Caco-2 (cell line): ENCODE results near the gene MAP3K15. TPM values are rescaled to one million over a fixed set of nuclear protein-coding genes. Genes with fewer than 3 reads are reported as not detected.
"Not testable (repeated sequence)": the region's sequence is repeated elsewhere in the genome, so short reads cannot be mapped to it uniquely, and the experiment has no call there.

Experiments
- BruUV-seq: library from RNA; stranded (reverse); fragments of 400-500 nt; replicated peaks from 2 replicates; lab custom pipeline; 2021; lab: Mats Ljungman, UMichigan
- CTCF ChIA-PET: fragments of 300-600 bp; sonication (Branson Sonifier 250); formaldehyde crosslinking; loops from one replicate; lab custom pipeline; 2022; ENCODE audit warnings: antibody characterized with exemption; lab: Charles Lee
- POLR2A ChIA-PET: fragments of 300-600 bp; sonication (Branson Sonifier 250); formaldehyde crosslinking; loops from one replicate; lab custom pipeline; 2022; ENCODE audit warnings: antibody characterized with exemption; lab: Charles Lee
- DNase-seq, 2 experiments: peaks; one replicate each; pipeline versions ENCODE4 v3.0.0 to v3.0.0-alpha.2; 2020 to 2022
- H3K27me3 ChIP-seq: replicated peaks from 2 replicates; pipeline ENCODE4 v1.6.0; 2011; ENCODE audit warnings: low read length; ENCODE audit not compliant: control insufficient read depth, insufficient read depth
- H3K36me3 ChIP-seq: 2 replicates; pipeline ENCODE4 v1.5.1; 2011; ENCODE audit warnings: low read length; ENCODE audit not compliant: control insufficient read depth, insufficient read depth
- H3K4me1 ChIP-seq: fragments of 250-450 bp; sonication (Bioruptor Pico); 2 replicates; pipeline ENCODE4 v1.5.1; 2020; ENCODE audit warnings: mild to moderate bottlenecking
- H3K4me3 ChIP-seq: 2 replicates; pipeline ENCODE4 v1.5.1; 2011; ENCODE audit warnings: low read depth, mild to moderate bottlenecking, control low read depth, low read length
- H3K9me3 ChIP-seq: fragments of 250-450 bp; sonication (Bioruptor Pico); 2 replicates; pipeline ENCODE4 v1.5.1; 2020; ENCODE audit warnings: mild to moderate bottlenecking, moderate library complexity
- H3K27ac Mint-ChIP-seq: one replicate; pipeline ENCODE4 v1.8.0; 2022; ENCODE audit warnings: mixed read lengths; ENCODE audit not compliant: unreplicated experiment
- H3K27me3 Mint-ChIP-seq: one replicate; pipeline ENCODE4 v1.8.0; 2022; ENCODE audit warnings: mixed read lengths; ENCODE audit not compliant: insufficient read depth, unreplicated experiment
- H3K36me3 Mint-ChIP-seq: one replicate; pipeline ENCODE4 v1.8.0; 2022; ENCODE audit warnings: mild to moderate bottlenecking, mixed read lengths; ENCODE audit not compliant: insufficient read depth, unreplicated experiment
- H3K4me1 Mint-ChIP-seq: one replicate; pipeline ENCODE4 v1.8.0; 2022; ENCODE audit warnings: low read depth, mixed read lengths; ENCODE audit not compliant: unreplicated experiment
- H3K4me3 Mint-ChIP-seq: one replicate; pipeline ENCODE4 v1.8.0; 2022; ENCODE audit warnings: mild to moderate bottlenecking, moderate library complexity, mixed read lengths; ENCODE audit not compliant: unreplicated experiment
- H3K9me3 Mint-ChIP-seq: one replicate; pipeline ENCODE4 v1.8.0; 2022; ENCODE audit warnings: mixed read lengths; ENCODE audit not compliant: unreplicated experiment
- intact Hi-C: fragments of 100-400 bp; cut with micrococcal nuclease; formaldehyde crosslinking; loops from one replicate; pipeline ENCODE4 v1.10.0; 2022; ENCODE audit not compliant: unreplicated experiment
- total RNA-seq: library from RNA; stranded (reverse); gene quantifications from 2 replicates; pipeline ENCODE4 v1.2.3, GENCODE V29; 2022
- TF ChIP-seq, protein P1 (sequence below), 2 experiments: fragments of 200-600 bp in 1 of 2; IDR thresholded peaks; 1 replicate in 1 of 2; 2 replicates in 1 of 2; pipeline versions ENCODE4 v1.5.1 to v1.8.0; 2011 to 2022; ENCODE audit warnings: antibody characterized with exemption in 1 of 2, control low read depth in 1 of 2, inconsistent platforms in 1 of 2, low read depth in 1 of 2, low read length in 1 of 2, mild to moderate bottlenecking in 1 of 2, moderate library complexity in 1 of 2; ENCODE audit not compliant: insufficient read depth in 1 of 2, severe bottlenecking in 1 of 2, unreplicated experiment in 1 of 2

Gene MAP3K15
- total RNA-seq, 1 experiment from 2014 or later, result 1.3 TPM

DNA sequence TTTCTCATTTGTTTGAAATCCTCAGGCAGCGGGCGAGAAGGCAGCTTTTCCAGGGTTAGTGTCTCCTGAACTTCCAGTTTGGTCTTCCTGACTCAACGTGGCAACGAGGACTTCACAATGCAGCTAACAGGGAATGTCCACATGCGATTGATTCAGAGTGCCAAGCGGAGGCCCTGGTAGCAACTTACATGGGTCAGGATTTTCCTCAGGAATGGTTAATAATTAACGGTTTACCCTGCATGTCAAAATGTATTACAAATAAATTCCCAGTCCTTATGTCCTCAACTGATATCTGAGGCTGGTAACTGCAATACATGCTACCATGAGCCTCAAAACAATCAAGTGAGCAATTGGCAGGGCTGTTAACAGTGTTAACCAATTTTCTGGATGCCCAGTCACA lies 67.2 kb downstream of the MAP3K15 start:
- Histone ChIP-seq H3K9me3 (no peaks in the 10 kb centered on the region), H3K4me3 (no peak overlapping the region), H3K27me3 (no peaks in the 10 kb centered on the region), H3K36me3 (no peaks in the 10 kb centered on the region), H3K4me1 (no peaks in the 10 kb centered on the region; the same call in 1 of the 2 replicates)
- no peaks in the 10 kb centered on the region for H3K27me3 Mint-ChIP-seq
- no peak overlapping the region for H3K27ac Mint-ChIP-seq
- H3K36me3 Mint-ChIP-seq, result no peaks in the 10 kb centered on the region
- no peak overlapping the region for H3K4me3 Mint-ChIP-seq
- no peaks in the 10 kb centered on the region for H3K9me3 Mint-ChIP-seq
- peaks cover 11% of the 10 kb centered on the region for H3K4me1 Mint-ChIP-seq
- POLR2A ChIA-PET, result no interaction called here
- CTCF ChIA-PET, result no interaction called here
- TF ChIP-seq, protein P1, sequence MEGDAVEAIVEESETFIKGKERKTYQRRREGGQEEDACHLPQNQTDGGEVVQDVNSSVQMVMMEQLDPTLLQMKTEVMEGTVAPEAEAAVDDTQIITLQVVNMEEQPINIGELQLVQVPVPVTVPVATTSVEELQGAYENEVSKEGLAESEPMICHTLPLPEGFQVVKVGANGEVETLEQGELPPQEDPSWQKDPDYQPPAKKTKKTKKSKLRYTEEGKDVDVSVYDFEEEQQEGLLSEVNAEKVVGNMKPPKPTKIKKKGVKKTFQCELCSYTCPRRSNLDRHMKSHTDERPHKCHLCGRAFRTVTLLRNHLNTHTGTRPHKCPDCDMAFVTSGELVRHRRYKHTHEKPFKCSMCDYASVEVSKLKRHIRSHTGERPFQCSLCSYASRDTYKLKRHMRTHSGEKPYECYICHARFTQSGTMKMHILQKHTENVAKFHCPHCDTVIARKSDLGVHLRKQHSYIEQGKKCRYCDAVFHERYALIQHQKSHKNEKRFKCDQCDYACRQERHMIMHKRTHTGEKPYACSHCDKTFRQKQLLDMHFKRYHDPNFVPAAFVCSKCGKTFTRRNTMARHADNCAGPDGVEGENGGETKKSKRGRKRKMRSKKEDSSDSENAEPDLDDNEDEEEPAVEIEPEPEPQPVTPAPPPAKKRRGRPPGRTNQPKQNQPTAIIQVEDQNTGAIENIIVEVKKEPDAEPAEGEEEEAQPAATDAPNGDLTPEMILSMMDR (IDR thresholded peaks at IDR 0.05; ENCODE audit: insufficient read depth in 1 of 2, low read depth in 1 of 2, low read length in 1 of 2, severe bottlenecking in 1 of 2, unreplicated experiment in 1 of 2), result no peak
- DNase-seq, result no peak
- intact Hi-C loops, result loop anchor here (10.0 kb wide), 1 partner anchor 63 kb away; no protein-coding TSS in a partner anchor
- BruUV-seq, result no TSS peak

DNA sequence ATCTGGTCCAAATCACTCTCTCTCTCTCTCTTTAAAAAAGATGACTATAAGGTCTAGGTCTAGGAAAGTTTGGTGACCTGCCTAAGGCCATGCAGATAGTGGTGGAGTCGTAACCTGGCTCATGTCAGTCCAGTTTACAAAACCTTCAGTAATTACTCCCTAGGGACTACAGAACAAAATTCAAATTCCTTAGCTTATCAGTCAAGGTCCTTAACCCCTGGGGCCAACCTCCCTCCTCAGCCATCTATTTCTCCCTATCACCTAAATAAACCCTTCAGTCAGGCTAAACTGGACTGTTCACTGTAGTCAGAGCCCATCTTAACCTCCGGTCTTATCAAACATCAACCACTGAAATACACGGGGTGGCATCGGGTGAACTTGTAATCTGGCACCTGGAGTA lies 68.9 kb downstream of the MAP3K15 start:
- H3K9me3 Mint-ChIP-seq, result no peaks in the 10 kb centered on the region
- H3K27me3 ChIP-seq, result no peaks in the 10 kb centered on the region

DNA sequence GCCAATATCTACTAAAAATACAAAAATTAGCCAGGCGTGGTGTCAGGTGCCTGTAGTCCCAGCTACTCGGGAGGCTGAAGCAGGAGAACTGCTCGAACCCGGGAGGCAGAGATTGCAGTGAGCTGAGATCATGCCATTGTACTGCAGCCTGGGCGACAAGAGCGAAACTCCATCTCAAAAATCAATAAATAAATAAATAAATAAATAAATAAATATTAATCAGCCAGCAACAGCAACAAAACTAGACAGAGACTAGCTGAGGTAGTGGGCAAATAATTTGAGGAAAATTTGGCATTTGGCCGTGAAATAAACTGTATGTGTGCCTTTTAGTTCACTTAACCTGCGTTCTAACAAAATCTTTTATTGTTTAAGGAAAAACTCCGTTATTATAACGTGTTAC lies 69.5 kb downstream of the MAP3K15 start:
- H3K9me3 ChIP-seq, H3K36me3 Mint-ChIP-seq, H3K27me3 Mint-ChIP-seq, H3K27ac Mint-ChIP-seq, H3K36me3 ChIP-seq, H3K4me1 Mint-ChIP-seq, CTCF ChIA-PET, H3K4me1 ChIP-seq, H3K4me3 Mint-ChIP-seq, H3K4me3 ChIP-seq, H3K9me3 Mint-ChIP-seq, BruUV-seq, DNase-seq, POLR2A ChIA-PET, H3K27me3 ChIP-seq: not testable (repeated sequence)
- intact Hi-C loops, result loop anchor here (10.0 kb wide), 1 partner anchor 61 kb away; no protein-coding TSS in a partner anchor

More for the DNA sequence above, 68.9 kb downstream of the MAP3K15 start:
- POLR2A ChIA-PET, result no interaction called here
- DNase-seq, result peak; percentile 25 to 31
- no peaks in the 10 kb centered on the region for H3K36me3 Mint-ChIP-seq
- Histone ChIP-seq H3K9me3 (no peaks in the 10 kb centered on the region), H3K4me3 (no peak overlapping the region), H3K4me1 (no peaks in the 10 kb centered on the region; the same call in 1 of the 2 replicates), H3K36me3 (no peaks in the 10 kb centered on the region)
- H3K4me1 Mint-ChIP-seq, result peaks cover 11% of the 10 kb centered on the region
- H3K27ac Mint-ChIP-seq, result no peak overlapping the region
- CTCF ChIA-PET, result interaction anchor here (0.8 kb wide), 1 partner anchor 64 kb away, joined by 3 read pairs; no protein-coding TSS in a partner anchor
- H3K27me3 Mint-ChIP-seq, result no peaks in the 10 kb centered on the region
- TF ChIP-seq, protein P1 (IDR thresholded peaks at IDR 0.05; ENCODE audit: insufficient read depth in 1 of 2, low read depth in 1 of 2, low read length in 1 of 2, severe bottlenecking in 1 of 2, unreplicated experiment in 1 of 2), result no peak
- intact Hi-C loops, result loop anchor here (10.0 kb wide), 1 partner anchor 62 kb away; no protein-coding TSS in a partner anchor
- no peak overlapping the region for H3K4me3 Mint-ChIP-seq
- BruUV-seq, result no TSS peak
